GM11168 (cell line): Measurements from ENCODE around the gene LEUTX.

Experiments
- in situ Hi-C: fragments of 300-500 bp; cut with MboI; formaldehyde crosslinking; loops from one replicate; pipeline ENCODE4 v1.12.0; 2022; ENCODE audit warnings: low sequenced_read_pairs; ENCODE audit not compliant: unreplicated experiment

Gene LEUTX

GRCh38 chr19:39818626-39819097 lies 40.0 kb downstream of the LEUTX start:
- in situ Hi-C loops = no loop called here

GRCh38 chr19:39819786-39820185 lies 41.1 kb downstream of the LEUTX start:
- in situ Hi-C loops = no loop called here

DNA sequence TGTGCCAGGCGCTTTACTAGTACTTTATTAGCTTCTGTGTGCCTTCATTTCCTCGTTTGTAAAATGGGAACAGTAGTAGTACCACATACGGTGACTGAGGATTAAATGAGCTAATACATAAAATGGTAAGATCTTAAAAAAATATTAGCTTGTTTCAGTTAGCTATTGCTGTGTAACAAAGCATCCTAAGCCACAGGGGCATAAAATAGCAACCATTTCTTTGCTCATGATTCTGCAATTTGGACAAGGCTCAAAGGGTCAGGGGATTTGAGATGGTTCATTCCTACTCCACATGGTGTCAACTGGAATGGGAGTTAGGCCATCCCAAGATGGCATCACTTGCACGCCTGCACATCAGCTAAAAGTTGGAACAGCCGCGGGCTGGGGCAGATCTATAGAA lies 42.0 kb downstream of the LEUTX start:
- in situ Hi-C loops = no loop called here

GRCh38 chr19:39823686-39824085 lies 45.0 kb downstream of the LEUTX start:
- in situ Hi-C loops = no loop called here

DNA sequence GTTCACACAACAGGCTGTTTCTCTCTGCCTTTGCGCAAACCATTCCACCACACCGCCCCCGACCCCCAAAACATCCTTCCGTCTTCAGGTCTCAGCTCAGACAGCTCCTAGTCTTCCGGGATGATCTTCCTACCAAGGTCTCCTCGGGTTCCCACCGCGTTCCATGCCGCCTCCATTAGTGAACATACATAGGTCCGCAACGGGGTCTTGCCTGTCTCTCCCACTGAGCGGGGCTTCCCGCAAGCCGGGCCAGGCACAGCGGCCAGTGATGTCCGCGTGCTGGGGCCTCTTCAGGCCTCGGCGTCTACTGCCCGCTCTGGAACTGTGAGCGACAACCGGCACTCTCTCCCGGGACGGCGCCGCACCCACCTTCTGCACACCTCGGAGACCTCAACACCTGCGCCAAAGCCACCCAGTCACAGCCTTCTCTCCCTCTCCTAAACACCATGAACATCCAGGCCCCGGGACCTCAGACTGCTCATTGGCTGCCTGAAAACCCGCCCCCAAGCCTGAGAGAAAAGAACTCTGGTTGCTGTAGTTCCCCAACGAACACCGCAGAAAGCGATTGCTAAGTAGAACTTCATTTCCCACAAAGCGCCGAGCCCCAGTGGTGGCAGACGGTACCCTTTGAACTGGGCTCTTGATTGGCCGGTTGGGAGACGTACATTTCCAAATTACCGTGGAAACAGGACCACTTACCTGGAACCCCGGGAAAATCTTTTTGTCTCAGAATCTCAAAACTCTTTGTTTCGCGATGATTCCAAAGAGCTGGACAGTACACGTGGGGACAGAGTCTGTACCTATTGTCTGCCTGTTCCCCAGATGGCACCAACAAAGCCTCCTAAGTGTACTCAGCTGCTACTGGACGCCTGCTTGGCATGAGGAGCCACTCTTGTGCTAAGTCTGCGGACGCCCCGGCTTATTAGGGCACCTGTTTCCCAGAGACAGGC lies 45.8 kb downstream of the LEUTX start:
- in situ Hi-C loops = no loop called here

DNA sequence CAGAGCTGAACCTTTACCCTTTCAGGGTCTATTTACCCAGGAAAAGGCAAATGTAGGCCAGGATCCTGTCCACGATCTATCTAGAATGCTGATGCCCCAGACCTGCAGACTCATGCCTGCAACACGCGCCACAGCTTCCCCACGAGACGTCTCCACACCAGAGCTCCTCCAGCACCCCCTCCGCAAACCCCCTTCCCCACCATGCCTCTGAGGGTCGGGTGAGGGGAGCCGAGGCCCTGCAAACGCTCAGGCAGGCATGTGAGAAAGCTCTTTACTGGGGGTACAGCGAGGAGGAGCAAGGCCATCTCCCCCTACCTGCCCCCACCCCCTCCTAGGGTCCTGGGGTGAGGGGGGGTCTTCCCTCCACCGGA lies 46.4 kb downstream of the LEUTX start:
- in situ Hi-C loops = no loop called here

DNA sequence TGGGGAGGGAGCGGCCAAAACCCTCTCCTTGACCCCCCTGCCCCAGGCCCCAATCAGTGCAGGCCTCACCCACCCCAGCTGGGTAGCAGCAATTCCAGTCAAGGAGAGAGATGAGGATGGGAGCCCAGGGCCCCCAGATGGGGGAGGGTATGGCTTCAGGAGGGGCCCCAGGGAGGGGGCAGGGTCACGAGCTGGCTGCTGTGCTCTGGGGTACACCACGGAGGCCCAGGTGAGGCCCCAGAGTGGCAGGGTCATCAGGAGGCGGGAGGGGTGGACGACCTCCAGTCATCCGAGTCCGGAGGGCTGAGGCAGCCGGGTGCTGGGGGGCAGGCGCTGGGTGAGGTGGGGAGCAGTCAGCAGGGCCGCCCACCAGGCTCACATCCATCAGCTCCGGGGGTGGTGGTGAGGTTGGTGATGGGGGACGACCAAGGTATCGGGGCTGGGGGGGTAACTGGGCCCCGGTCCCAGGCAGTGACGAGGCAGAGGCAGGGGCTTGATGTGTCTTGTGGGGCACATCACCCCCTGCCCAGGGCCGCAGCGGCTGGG lies 47.0 kb downstream of the LEUTX start:
- in situ Hi-C loops = no loop called here

- in situ Hi-C loops = no loop called here
Measured at GRCh38 chr19:39826311-39826945, 47.8 kb downstream of the LEUTX start.

DNA sequence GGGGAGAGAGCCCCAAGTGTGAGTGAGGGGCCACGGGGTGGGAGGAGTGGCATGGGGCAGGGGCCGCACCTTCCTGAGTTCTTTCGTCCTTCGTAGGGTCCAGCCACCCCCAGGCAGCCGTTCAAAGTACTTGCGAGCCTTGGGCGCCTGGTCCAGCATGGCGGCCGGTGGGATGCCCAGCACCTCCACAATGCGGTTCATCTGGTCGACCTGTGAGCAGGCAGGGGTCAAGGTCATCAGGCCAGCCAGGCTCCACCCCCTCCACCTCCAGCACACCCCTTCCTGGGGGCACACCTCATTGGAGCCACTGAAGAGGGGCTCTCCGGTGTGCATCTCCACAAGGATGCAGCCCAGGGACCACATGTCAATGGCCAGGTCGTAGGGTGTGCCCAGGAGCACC lies 48.6 kb downstream of the LEUTX start:
- in situ Hi-C loops = no loop called here

DNA sequence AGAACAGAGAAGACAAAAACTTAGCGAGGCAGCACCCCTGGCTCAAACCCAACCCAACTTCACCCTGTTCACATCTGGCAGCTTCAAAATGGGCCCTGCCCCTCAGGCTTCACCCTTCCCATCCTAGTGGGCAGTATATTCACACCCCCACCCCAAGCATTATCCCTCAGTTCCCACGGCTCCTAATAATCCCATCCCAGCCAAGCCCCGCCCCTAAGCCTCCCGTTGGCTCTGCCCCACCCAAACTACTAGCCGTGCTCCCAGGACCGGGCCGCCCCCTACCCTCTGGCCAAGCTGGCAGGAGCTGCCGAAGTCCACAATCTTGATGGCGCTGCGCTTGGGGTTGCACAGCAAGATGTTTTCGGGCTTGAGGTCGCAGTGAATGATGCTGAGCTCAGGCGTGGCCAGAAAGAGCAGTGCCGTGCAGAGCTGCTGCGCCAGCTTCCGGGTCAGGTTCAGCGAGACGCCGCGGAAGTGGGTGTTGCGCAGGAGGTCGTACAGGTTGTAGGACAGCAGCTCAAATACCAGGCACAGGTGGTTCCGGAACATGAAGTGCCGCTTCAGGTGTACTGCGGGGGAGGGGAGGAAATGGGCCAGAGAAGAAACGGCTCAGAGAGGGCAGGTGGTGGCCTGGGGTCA lies 49.5 kb downstream of the LEUTX start:
- in situ Hi-C loops = no loop called here

DNA sequence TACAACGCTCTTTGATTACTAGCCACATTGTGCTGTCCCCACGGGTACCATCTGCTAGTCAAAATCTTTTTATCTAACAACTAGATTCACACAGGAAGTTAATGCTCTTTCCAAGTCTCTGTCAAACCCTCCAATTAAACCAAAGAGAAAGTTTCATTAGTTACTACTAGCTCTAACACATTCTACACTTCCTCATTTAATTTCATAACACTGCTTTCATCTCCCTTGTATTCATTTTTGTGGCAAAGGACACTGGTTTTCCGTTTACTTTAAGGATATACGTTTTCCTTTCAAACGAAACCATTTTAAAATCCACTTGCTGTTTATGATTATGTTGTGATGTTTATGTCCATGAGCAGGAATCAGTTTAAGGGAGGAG lies 50.0 kb downstream of the LEUTX start:
- in situ Hi-C loops = no loop called here

GRCh38 chr19:39829702-39830275 lies 51.1 kb downstream of the LEUTX start:
- in situ Hi-C loops = no loop called here

GRCh38 chr19:39830406-39830805 lies 51.8 kb downstream of the LEUTX start:
- in situ Hi-C loops = no loop called here

DNA sequence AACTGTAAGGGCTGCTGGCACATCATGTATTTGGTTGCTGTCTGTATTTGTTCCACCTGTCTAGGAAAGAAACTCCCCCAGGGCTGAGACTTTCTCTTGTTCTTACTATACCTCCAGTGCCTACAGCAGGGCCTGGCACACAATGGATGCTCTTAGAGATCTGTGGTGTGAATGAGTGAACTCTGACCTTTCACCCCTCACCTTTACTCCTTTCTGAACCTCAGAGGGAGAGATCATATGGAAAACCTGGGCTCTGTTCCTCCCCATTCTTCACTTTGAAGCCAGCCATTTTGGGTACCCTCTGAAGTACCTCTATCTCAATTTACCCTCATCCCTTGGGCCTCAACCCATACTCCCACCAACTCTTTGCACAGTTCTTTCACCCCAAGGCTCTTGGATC lies 52.2 kb downstream of the LEUTX start:
- in situ Hi-C loops = no loop called here

DNA sequence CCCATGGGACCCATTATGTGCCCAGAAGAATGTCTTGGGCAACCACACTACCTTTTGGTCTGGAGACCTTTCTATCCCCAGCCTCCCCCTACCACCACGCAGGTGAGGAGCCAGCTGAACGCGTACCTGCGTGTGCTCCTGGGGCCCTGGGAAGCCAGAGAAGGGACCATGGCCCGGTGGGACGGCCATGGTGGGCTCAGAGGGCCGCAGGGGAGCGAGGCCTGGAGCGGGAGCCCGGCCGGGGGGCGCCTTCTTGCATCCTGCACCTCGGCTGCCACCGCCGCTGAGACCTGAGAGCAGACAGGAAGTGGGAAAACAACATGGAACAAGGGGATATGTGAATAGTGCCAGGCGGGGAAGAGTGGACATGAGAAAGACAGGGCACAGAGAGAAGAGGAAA lies 53.0 kb downstream of the LEUTX start:
- in situ Hi-C loops = no loop called here

DNA sequence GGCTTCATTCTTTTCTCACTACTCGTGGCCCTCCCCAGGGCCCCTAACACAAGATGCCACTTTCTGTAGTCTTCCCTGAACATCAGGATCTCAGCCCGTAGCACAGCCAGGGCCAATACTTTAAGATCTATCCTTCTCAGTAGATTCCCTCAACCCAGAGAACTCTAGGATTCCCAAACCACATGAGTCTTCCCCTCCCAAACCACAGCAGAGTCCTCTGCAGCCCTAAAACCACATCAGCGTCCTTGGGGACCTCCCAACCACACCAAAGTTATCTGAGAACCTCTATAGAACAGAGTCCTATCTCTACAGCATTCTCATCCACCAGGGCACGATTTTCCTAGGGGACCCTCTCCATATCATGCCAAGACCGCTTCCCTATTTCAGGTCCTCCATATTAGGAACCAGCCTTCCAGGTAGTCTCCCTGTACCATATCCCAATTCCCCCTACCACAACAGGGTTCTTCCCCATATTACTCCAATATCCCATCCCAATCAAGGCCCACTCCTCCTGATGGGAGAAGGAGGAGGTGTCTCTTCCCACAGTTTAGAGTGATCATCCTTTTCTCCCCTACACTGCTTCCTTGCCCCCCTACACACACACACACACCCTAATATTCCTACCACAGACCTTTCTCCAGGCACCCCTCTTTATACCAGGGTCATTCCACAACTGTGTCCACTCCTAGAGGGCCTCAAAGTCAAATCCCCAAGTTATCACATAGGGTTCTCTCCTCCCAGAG lies 53.9 kb downstream of the LEUTX start:
- in situ Hi-C loops = no loop called here

GRCh38 chr19:39833160-39833463 lies 54.5 kb downstream of the LEUTX start:
- in situ Hi-C loops = no loop called here

DNA sequence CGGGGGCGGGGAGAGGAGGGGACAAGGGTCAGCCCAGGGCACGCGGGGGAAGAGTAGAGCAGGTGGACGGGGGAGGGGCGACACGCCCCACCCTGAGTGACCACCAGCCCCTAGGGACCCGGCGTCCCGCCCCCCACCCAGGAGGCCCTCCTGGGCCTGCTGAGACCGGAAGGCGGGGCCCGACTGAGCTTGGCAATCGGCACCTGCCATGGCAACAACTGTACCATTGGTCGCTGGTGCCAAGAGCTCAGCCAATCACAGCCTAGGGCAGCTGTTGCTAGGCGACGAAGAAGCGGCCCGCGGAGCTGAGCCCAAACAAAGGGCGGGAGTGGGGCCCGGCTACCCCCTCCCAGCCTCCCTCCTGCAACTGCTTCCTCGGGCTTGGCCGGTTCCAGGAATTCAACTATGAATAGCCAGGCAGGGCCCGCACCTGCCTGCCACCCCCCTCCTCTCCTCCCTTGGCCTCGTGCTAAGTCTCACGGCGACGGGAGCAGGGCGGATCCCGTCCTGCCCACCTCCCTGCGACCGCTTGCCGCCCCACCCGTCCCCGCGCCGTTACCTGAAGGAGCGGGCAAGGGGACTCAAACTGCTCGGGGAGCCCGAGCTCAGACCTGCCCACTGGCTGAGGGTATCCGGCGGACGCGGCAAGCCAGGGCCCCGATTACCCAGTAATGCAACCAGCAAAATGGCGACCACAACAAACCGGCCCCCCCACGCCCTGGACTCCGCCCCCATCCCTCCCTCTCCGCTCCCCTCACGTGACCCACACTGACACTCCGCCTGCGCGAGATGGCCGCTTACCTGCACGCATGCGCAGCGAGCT lies 55.0 kb downstream of the LEUTX start, which contains the start of gene DYRK1B:
TSS of gene DYRK1B (minus strand) at position 699 of the 823 bp plus-strand sequence. CDS start 2,295 bp downstream, outside the sequence.
- in situ Hi-C loops = no loop called here

GRCh38 chr19:39834287-39834841 lies 55.7 kb downstream of the LEUTX start:
- in situ Hi-C loops = no loop called here
